Activated CD4-positive, CD25-positive, alpha-beta regulatory T cell treated with anti-CD3 and anti-CD28 coated beads, Interleukin-2, amount 50 U/mL, for 72 hours (primary cell): ENCODE results near the gene SETD1B.
A peak's percentile ranks its signal among the peaks of the same experiment; 100 is the strongest.
"Not testable (repeated sequence)": the region's sequence is repeated elsewhere in the genome, so short reads cannot be mapped to it uniquely, and the experiment has no call there.

ENCODE experiments used
- DNase-seq: peaks from one replicate; pipeline ENCODE4 v3.0.0; 2021

SETD1B gene

DNA sequence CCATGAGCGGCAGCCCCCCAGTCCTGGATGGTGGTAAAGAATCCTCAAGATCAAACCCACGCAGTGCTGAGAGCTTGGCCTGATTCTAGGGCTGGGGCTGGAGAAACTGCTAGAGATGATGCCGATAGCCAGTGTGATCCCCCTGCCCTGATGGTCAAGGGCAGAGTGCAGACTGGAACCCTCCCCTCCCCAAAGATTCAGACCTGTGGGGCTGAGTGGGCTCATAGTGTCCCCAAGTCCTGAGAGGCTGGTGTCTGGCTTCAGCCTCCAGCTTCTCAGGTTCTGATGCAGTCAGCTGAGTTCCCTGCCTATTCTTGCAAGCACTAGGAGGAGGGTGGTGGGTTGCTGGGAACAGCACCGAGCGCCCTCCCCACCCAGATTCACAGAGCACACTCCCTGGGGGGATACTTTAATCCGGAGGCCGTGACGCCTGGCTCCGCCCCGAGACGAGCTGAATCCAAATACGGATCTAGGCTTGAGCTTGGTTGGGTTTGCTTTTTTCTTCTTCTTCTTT lies 22.3 kb upstream of the SETD1B start:
- DNase-seq: no peak

DNA sequence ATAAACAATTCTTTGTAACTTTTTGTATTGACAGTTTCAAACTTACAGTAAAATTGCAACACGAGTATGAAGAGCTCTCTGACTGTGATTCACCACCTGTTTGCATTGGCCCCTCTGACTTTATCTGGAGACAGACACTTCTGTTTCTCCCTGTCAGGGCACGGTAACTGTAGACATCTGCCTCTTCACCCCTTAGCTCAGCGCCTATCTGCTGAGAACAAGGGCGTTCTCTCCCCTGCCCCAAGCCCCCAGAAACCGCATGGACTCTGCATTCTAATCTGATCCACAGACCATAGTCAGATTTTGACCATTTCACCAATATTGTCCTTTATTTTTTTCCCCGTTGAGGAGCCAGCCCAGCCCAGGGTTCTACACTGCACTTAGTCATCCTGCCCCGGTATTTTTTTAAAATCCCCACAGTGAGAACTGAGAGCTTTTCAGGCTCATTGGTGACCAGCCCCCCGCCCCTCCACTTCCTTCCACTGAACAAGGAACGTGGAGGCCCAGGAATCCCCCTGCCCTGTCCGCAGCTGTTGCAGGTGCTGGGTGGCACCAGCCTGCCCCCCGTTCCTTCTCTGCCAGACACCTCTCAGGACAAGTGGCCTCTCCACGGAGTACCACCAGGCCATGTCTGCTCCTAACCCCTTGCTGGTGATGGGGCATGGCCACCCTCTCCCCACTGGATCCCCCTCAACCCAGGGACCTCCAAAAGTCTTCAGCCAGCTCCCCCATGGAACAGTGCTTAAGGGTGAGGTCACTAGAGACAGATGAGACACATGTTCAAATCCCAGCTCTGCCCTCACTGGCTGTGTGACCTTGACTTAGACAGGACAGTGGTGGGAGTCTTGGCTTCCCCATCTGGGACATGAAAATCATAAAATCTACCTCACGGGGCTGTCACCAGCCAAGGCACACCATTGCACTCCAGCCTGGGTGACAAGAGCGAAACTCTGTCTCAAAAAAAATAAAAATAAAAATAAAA lies 21.5 kb upstream of the SETD1B start:
- DNase-seq: no peak

- DNase-seq: no peak
Observed at GRCh38 chr12:121783766-121784165, 20.0 kb upstream of the SETD1B start.

- DNase-seq: no peak
Observed at GRCh38 chr12:121784460-121784859, 19.3 kb upstream of the SETD1B start.

GRCh38 chr12:121786440-121786825 lies 17.4 kb upstream of the SETD1B start:
- DNase-seq: no peak

DNA sequence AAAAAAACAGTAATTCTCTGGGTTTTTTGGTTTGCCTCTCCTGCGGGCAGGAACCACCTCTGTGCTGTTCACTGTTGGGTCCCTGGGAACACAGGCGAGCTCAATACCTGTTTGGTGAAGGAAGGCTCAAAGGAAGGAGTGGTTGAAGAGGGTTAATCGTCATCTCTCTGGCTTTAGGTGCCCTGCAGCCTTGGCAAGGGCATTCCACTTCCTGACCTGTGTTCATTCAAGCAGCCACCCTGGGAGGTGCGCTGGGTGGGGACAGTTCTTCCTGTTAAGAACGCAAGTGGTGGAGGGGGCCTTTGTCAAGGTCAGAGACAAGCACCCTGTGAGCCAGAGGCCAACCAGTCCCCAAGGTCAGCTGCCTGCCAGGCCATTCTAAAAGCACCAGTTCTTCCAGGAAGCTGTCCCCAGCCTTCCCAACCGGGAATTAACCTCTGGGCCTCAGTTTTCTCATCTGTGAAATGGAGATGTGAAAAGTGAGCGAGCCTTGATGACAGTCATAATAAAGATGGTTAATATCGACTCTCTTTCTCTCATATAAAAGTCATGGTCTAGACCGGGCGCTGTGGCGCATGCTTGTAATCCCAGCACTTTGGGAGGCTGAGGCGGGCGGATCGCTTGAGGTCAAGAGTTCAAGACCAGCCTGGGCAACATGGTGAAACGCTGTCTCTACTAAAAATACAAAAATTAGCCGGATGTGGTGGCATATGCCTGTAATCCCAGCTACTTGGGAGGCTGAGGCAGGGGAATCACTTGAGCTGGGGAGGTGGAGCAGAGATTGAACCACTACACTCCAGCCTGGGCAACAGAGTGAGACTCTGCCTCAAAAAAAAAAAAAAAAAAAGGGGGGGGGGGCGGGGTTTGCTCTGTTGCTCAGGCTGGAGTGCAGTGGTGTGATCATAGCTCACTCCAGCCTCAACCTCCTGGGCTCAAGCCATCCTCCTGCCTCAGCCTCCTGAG lies 16.5 kb upstream of the SETD1B start:
- DNase-seq: no peak

DNA sequence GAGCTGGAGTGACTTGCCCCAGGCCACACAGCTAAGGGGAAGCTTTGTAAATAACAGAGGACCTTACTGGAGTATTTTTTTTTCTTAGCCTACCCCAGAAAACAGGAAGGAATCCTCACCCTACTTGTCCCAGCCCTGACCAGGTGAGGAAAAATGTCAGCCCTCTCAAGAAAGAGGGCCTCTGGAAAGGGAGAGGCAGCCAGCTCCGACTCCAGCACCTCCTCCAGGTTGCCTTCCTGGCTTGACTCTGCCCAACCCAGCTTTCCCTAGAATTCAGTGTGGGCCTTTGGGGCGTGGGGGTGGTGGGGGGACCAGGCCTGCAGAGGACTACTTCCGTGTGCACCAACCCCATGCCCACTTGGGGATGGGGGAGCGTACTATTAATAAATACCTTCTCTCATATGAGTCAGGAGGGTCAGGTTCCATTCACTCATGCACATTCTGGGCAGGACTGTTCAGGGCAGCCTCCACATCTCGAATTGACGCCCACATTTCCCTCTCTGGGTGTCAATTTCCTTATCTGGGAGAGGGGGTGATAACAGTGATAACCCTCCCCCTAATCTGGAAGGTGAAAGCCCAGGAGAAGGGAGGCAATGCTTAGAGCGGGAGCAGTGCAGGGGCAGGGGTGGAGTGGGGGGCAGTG lies 15.5 kb upstream of the SETD1B start:
- DNase-seq: no peak

- DNase-seq: no peak
Observed at GRCh38 chr12:121789233-121789781, 14.5 kb upstream of the SETD1B start.

DNA sequence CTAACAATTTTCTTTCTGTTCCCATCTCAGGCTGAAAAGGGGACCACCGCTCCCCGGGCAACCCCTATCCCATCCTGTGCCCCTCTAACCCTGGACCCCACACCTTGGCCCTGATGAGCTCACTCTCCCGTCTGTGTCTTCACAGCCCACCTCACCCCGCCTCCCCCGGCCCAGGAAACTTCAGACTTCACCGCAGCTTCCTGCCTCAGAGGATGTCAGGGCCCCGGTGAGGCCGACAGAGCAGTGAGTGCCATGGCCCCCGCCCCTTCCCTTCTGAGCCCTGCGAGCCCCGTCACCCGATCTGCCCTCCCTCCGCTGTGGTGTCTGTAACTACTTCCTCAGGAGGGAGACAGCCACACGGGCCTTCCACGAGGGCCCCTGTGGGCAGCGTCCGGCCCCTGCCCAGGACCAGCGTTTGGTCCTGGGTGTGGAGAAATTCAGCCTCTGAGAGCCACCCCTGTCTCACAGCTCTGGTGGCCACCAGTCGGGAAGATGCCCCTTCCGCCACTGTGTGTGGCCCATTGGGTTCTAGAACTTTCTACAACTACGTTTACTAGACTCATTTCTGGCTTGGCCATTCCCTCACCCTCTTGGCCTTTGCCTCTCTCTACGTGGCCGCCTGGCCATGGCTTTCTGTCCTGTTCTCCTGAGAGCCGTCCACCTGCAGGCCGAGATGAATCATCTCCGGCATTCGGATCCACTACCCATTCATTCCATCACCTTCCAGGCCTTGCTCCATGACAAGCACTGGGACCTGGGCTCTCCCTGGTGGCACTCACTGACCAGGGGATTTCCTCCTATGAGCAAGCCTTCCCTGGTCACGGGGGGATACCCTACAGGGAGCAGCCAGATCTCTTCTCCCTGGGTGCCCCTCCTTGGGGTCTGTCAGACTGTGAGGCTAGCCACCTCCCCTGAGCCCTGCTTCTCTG lies 13.7 kb upstream of the SETD1B start:
- DNase-seq: peak; percentile 87

GRCh38 chr12:121790785-121791184 lies 13.0 kb upstream of the SETD1B start:
- not testable (repeated sequence) for DNase-seq

DNA sequence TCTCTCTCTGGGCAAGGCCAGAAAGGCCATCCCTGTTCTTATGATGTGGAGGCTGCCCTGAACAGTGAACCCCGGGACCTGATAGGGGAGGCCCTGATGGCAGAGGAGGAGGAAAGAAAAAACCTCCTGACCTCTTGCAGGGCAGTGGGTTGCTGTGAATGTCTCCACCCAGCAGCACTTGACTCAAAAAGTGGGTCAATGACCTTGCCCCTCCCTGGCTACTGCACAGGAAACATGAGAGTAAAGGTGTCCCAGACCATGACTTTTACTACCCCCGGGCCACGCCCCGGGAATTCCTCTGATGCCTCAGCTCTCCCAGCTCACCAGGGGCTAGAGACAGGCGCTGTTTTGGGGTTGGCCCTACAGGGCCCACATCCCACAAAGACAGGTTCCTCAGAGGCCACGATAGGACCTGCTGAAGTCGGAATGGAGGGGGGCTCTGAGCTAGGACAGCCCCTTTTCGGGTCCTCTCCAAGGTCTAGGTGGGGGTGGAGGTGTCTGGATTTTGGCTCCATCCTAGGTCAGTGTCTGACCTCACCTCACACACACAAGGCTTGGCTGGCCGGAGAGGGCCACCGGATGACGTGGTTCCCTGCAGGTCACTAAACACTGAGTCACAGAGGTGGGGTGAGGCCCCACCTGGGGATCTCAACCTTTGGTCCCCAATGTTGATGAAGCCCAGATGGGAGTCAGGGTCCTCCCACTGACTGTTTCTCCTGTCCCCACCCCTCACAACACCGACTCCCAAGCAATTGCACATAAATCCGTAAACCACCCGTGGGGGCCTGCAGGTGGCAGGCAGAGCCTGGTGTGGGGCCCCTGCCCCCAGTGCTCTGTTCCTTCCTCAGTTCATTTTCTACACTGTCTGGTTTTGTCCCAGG lies 11.9 kb upstream of the SETD1B start:
- DNase-seq: peak; percentile 37

DNA sequence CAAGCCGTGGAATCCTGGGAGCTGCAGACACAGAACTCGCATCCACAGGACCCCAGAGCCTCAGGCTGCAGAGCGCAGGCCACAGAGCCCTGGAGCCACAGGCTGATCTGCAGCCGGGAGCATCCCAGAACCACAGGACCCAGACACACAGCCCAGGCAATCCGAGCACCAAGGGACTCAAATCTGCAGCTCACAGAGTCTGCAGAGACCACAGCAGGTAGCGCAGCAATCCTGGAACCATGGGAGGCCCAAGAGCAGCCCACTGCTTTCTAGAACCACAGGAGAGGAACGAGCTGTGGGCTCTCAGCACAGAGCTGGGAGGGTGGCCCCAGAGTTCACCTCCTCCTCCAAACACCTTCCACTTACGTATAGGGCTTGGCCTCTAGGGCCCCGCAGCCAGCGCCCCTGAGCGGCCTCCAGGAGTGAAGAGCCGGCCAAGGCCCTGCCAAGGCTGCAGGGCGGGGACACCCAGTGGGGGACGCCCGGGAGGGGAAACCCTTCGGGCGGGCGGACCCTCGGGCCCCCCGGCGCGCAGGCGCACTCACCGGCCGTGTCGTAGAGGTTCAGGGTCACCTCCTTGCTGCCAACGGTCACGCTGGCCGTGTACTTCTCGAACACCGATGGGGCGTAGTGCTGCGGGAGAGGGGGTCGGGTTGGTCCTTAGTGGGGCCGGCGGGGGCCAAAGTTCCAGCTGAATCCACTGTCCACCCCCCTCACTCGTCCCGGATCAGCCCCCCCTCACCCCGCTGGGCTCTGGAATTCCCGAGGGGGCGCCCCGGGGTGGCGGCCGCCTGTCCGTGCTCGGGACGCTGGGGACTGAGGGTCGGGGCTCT lies 11.0 kb upstream of the SETD1B start:
- peak; percentile 66 for DNase-seq

DNA sequence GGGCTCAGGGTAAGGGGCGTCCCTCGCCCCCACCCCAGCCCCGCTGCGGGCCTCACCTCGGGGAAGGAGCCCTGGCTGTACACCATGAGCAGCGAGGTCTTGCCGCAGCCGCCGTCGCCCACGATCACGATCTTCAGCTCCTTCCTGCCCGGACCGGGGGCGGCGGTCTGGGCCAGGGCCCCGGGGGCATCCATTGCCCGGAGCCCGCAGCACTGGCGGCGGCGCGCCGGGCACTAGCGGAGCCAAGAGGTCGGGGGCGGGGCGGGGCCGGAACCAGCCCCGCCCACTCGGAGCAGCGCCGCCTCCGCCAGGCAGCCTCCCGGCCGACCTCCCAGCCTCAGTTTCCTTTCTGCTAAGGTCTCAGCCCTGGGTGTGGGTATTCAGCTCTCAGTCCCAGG lies 10.4 kb upstream of the SETD1B start, which contains the start of gene RHOF:
Gene RHOF, minus strand, starts transcription at position 249 of the 398 bp plus-strand sequence. Its CDS starts 55 bp downstream, at position 194.
- peak; percentile 73 for DNase-seq

GRCh38 chr12:121793838-121794533 lies 9.8 kb upstream of the SETD1B start:
- DNase-seq: peak; percentile 96

- DNase-seq: peak; percentile 65
Observed at GRCh38 chr12:121794534-121795033, 9.2 kb upstream of the SETD1B start.

DNA sequence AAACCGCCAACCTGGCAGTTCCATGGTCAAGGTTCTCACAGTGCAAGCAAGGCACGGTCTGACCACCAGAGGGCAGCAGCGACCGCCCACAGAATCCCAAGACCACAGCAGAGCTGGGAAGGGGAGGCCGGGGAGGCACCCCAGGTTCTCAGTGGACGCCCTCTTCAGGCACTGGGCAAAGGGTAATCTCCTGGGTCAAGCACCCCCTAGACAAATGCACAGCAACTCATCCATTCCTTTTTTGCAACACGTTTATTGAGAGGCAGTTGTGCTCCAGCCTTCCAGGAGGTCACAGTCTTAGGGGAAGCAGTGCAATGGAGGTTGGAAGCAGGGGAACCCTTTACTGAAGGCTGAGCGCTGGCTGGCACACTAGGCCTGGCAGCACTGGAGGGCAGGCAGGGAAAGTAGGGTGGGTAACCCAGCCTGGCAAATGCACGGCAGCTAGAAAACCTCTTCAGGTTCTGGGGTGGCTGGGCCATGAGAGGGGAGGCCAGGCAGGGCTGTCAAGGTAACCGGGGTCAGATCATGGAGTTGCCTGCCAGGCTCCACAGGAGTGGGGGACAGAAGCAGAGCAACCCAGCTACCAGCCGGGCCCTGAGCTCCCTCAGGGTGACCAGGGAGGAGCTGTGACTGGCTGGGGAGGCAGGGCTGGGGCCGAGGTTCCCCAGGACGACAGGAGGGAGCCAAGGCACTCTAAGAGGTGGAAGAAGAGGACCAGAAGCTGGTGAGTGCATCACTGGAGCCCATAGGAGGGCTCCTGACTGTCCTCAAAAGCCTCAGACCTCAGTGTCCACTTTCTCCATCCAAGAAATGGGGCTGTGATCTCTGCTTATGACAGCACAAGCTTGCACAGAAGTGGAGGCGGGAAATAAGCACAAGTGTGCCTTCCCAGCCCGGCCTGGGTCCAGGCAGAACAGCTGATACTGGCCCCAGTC lies 8.5 kb upstream of the SETD1B start:
- peak; percentile 88 for DNase-seq
